Tibial nerve (tissue), 4 donors: ENCODE results near the gene NCKAP1. TPM values are rescaled to one million over a fixed set of nuclear protein-coding genes. Genes with fewer than 3 reads are reported as not detected.
"Not testable (repeated sequence)": the region's sequence is repeated elsewhere in the genome, so short reads cannot be mapped to it uniquely, and the experiment has no call there.

Experiments used
- DNase-seq, 2 donors: peaks; one replicate each; pipeline ENCODE4 v3.0.0-alpha.2; 2019; ENCODE audit warnings: low spot score in 2 of 2
- H3K27ac ChIP-seq, 4 donors: fragments of 200-600 bp; sonication (generic) in 3 of 4; one replicate each; pipeline ENCODE4 v1.5.1; 2017 to 2019; ENCODE audit warnings: mild to moderate bottlenecking in 1 of 4
- H3K27me3 ChIP-seq, 2 donors: fragments of 200-600 bp; sonication (generic) in 1 of 2; one replicate each; pipeline versions ENCODE4 v1.5.1 to v1.6.0; 2017 to 2019
- H3K36me3 ChIP-seq, 3 donors: fragments of 200-600 bp; sonication (generic); one replicate each; pipeline ENCODE4 v1.5.1; 2018 to 2019
- H3K4me1 ChIP-seq, 4 donors: fragments of 200-600 bp; sonication (generic) in 3 of 4; one replicate each; pipeline ENCODE4 v1.5.1; 2017 to 2019
- H3K4me3 ChIP-seq, 4 donors: fragments of 200-600 bp; sonication (generic) in 3 of 4; one replicate each; pipeline ENCODE4 v1.5.1; 2017 to 2019; ENCODE audit warnings: mild to moderate bottlenecking in 1 of 4, moderate library complexity in 1 of 4
- H3K9me3 ChIP-seq, 4 donors: fragments of 200-600 bp; sonication (generic) in 3 of 4; one replicate each; pipeline ENCODE4 v1.5.1; 2017 to 2019
- EP300 ChIP-seq, 2 donors: sonication (generic); formaldehyde crosslinking; IDR thresholded peaks; one replicate each; pipeline ENCODE4 v1.6.1; 2017; ENCODE audit warnings: antibody characterized with exemption in 2 of 2, mild to moderate bottlenecking in 1 of 2
- POLR2A ChIP-seq, 2 donors: fragments of 450-650 bp; IDR thresholded peaks; one replicate each; pipeline ENCODE4 v1.6.1; 2017; ENCODE audit warnings: antibody characterized with exemption in 2 of 2, mild to moderate bottlenecking in 2 of 2, moderate library complexity in 2 of 2
- WGBS, 2 donors: methylation state at CpG; one replicate each; pipeline ENCODE4 v1.1.5; 2018; 5-methylcytosine and 5-hydroxymethylcytosine counted together
- total RNA-seq, 4 donors: library from RNA; depleted of rRNA; stranded (reverse); fragments of >200 nt; gene quantifications; one replicate each; pipeline ENCODE4 v1.1.0, GENCODE V29; 2016
- TF ChIP-seq, protein P1 (sequence below), 5 experiments: fragments of 200-600 bp in 3 of 5; fragments of 450-650 bp in 2 of 5; sonication (generic) in 3 of 5; IDR thresholded peaks; one replicate each; pipeline ENCODE4 v1.5.1; 2016 to 2019; ENCODE audit warnings: antibody characterized with exemption in 5 of 5, mild to moderate bottlenecking in 3 of 5, moderate library complexity in 2 of 5

The NCKAP1 gene
- total RNA-seq, 4 donors from 2014 or later: 80.6 to 114 (median 85.6) TPM

GRCh38 chr2:182898718-182899117, 139.5 kb downstream of the NCKAP1 start:
- 63 to 73% methylated on average over 1 of the region's 1 CpG for WGBS, 2 donors
- H3K4me1 ChIP-seq: no peaks in the 10 kb centered on the region
- peaks cover 0 to 6% (median 0%) of the 10 kb centered on the region in 3 donors for H3K36me3 ChIP-seq
- no peaks in the 10 kb centered on the region for H3K27me3 ChIP-seq
- H3K4me3 ChIP-seq: no peak overlapping the region
- H3K9me3 ChIP-seq: no peaks in the 10 kb centered on the region
- DNase-seq: no peak
- no peak overlapping the region for H3K27ac ChIP-seq
- TF ChIP-seq, protein P1, sequence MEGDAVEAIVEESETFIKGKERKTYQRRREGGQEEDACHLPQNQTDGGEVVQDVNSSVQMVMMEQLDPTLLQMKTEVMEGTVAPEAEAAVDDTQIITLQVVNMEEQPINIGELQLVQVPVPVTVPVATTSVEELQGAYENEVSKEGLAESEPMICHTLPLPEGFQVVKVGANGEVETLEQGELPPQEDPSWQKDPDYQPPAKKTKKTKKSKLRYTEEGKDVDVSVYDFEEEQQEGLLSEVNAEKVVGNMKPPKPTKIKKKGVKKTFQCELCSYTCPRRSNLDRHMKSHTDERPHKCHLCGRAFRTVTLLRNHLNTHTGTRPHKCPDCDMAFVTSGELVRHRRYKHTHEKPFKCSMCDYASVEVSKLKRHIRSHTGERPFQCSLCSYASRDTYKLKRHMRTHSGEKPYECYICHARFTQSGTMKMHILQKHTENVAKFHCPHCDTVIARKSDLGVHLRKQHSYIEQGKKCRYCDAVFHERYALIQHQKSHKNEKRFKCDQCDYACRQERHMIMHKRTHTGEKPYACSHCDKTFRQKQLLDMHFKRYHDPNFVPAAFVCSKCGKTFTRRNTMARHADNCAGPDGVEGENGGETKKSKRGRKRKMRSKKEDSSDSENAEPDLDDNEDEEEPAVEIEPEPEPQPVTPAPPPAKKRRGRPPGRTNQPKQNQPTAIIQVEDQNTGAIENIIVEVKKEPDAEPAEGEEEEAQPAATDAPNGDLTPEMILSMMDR (IDR thresholded peaks at IDR 0.05): no peak
- no peak for TF ChIP-seq EP300 (IDR thresholded peaks at IDR 0.05)
- no peak for TF ChIP-seq POLR2A (IDR thresholded peaks at IDR 0.05)

- H3K4me3 ChIP-seq: no peak overlapping the region
- 77 to 93% methylated on average over 1 of the region's 1 CpG for WGBS, 2 donors
- no peaks in the 10 kb centered on the region for H3K36me3 ChIP-seq
- no peak for DNase-seq
- no peaks in the 10 kb centered on the region for H3K27me3 ChIP-seq
- TF ChIP-seq, protein P1 (IDR thresholded peaks at IDR 0.05): no peak
- TF ChIP-seq EP300 (IDR thresholded peaks at IDR 0.05): no peak
- H3K27ac ChIP-seq: no peak overlapping the region
- H3K9me3 ChIP-seq: no peaks in the 10 kb centered on the region
- no peaks in the 10 kb centered on the region for H3K4me1 ChIP-seq
Observed at GRCh38 chr2:182897137-182897536, 141.1 kb downstream of the NCKAP1 start.

DNA sequence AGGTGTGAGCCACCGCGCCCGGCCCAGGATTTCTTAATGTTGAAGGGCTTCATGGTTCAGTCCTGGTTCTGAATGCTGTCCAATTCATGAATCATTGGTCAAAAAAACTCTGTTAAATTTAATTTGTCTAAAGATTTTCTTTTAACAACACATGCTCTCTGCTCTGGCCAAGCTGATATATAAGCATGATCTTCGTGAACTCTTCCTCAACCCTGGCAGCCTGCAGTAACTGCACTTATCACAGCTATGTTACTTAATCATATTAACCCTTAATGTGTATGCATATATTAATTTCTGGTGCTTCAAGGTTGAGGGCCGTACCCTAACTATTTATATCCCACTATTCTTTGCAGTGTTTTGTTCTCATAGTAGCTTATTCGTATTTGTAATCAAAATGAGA, 142.5 kb downstream of the NCKAP1 start:
- no peaks in the 10 kb centered on the region for H3K4me1 ChIP-seq
- no peak for DNase-seq
- H3K27ac ChIP-seq: no peak overlapping the region
- H3K4me3 ChIP-seq: no peak overlapping the region
- H3K36me3 ChIP-seq: no peaks in the 10 kb centered on the region
- H3K9me3 ChIP-seq: no peaks in the 10 kb centered on the region
- no peaks in the 10 kb centered on the region for H3K27me3 ChIP-seq
- TF ChIP-seq POLR2A (IDR thresholded peaks at IDR 0.05) (no peak), EP300 (IDR thresholded peaks at IDR 0.05) (no peak)
- 92 to 94% methylated on average over 6 of the region's 6 CpGs for whole genome bisulfite sequencing, 2 donors

DNA sequence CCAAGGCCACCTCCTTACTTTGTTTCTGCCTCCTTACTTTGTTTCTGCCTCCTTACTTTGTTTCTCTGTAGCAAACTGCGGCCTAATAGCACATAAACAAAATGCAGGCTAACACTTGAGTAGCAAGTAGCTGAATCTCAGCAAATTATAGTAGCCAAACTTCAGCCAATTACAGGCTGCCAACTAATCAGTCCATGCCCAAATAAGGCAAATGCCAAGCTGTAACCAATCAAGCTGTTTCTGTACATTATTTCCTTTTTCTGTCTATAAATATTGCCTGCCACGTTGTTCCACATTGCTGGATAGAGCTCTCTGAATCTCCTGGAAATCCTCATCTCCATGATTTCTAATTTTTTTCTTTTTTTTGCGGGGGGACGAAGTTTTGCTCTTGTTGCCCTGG, 143.1 kb downstream of the NCKAP1 start:
- no peaks in the 10 kb centered on the region for H3K36me3 ChIP-seq
- H3K4me3 ChIP-seq: no peak overlapping the region
- no peaks in the 10 kb centered on the region for H3K27me3 ChIP-seq
- no peak for DNase-seq
- H3K9me3 ChIP-seq: no peaks in the 10 kb centered on the region
- TF ChIP-seq POLR2A (IDR thresholded peaks at IDR 0.05): no peak
- TF ChIP-seq, protein P1 (IDR thresholded peaks at IDR 0.05): no peak
- no peak for TF ChIP-seq EP300 (IDR thresholded peaks at IDR 0.05)
- H3K4me1 ChIP-seq: no peaks in the 10 kb centered on the region
- no peak overlapping the region for H3K27ac ChIP-seq
- WGBS, 2 donors: 92 to 95% methylated on average over 4 of the region's 4 CpGs

- WGBS, 2 donors: 92 to 94% methylated on average over 9 of the region's 9 CpGs
- no peaks in the 10 kb centered on the region for H3K4me1 ChIP-seq
Observed at GRCh38 chr2:182894174-182894573, 144.1 kb downstream of the NCKAP1 start.

GRCh38 chr2:182893666-182894065, 144.6 kb downstream of the NCKAP1 start:
- H3K36me3 ChIP-seq: no peaks in the 10 kb centered on the region
- WGBS, 2 donors: 91 to 97% methylated on average over 11 of the region's 11 CpGs

More at GRCh38 chr2:182894174-182894573, 144.1 kb downstream of the NCKAP1 start:
- no peak for DNase-seq
- Histone ChIP-seq H3K36me3 (no peaks in the 10 kb centered on the region), H3K4me3 (no peak overlapping the region), H3K27ac (no peak overlapping the region), H3K9me3 (no peaks in the 10 kb centered on the region), H3K27me3 (no peaks in the 10 kb centered on the region)
- no peak for TF ChIP-seq EP300 (IDR thresholded peaks at IDR 0.05)

GRCh38 chr2:182893035-182893434, 145.2 kb downstream of the NCKAP1 start:
- 86 to 92% methylated on average over 7 of the region's 7 CpGs for WGBS, 2 donors
- not testable (repeated sequence) for H3K9me3 ChIP-seq, H3K36me3 ChIP-seq, H3K27me3 ChIP-seq, H3K27ac ChIP-seq, H3K4me3 ChIP-seq, H3K4me1 ChIP-seq, DNase-seq

More at GRCh38 chr2:182893666-182894065, 144.6 kb downstream of the NCKAP1 start:
- Histone ChIP-seq H3K27ac (no peak overlapping the region), H3K27me3 (no peaks in the 10 kb centered on the region), H3K9me3 (no peaks in the 10 kb centered on the region), H3K4me1 (no peaks in the 10 kb centered on the region), H3K4me3 (no peak overlapping the region)
- TF ChIP-seq, protein P1 (IDR thresholded peaks at IDR 0.05): no peak
- TF ChIP-seq EP300 (IDR thresholded peaks at IDR 0.05) (no peak), POLR2A (IDR thresholded peaks at IDR 0.05) (no peak)
- no peak for DNase-seq
